Cerebellar cortex (tissue), 1 donor: ENCODE results near the gene ST3GAL5.
"Not testable (repeated sequence)": the region's sequence is repeated elsewhere in the genome, so short reads cannot be mapped to it uniquely, and the experiment has no call there.

Source experiments
- DNase-seq: peaks from one replicate; pipeline ENCODE4 v3.0.0-alpha.2; 2015; ENCODE audit warnings: low spot score

Gene ST3GAL5

DNA sequence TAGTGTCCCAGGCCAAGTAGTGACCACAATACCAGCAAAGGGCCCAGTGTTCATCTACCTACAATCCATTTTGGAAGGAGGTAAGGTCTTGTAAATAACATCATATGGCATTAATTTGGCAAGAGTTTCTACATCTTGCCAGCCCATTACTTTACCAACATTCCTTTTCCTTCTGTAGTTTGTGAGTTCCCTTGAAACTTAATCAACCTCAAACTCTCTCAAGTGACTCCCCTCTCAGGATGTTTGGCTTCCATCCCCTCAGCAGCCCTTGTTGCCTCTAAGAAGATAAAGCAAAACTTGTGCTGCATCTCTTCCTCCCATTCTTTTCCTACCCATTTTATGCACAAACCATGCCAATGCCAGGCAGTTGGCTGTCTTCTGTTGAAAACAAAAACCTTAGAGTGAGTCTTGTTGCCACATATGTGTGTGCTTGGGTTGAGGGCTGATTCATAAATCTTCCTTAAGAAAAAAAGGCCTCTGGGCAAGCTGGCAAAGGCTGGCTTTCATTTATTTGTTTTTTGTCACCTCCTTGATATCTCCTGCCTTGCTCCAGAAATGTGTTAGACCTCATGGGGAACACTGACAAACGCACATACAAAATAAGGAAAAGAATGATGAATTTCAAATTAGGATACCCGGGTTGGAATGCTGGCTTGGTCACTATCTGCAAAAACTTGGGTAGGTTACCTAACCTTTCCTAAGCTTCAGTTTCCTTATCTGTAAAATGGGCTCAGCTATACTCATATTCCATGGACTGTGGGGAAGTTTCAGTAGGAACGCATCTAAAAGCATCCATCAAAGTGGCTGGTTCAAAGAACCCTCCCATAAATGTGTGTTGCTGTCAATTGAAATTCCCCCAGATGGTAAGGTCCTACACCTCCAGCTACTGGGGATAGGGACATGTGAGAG, 29.4 kb upstream of the ST3GAL5 start:
- no peak for DNase-seq

DNA sequence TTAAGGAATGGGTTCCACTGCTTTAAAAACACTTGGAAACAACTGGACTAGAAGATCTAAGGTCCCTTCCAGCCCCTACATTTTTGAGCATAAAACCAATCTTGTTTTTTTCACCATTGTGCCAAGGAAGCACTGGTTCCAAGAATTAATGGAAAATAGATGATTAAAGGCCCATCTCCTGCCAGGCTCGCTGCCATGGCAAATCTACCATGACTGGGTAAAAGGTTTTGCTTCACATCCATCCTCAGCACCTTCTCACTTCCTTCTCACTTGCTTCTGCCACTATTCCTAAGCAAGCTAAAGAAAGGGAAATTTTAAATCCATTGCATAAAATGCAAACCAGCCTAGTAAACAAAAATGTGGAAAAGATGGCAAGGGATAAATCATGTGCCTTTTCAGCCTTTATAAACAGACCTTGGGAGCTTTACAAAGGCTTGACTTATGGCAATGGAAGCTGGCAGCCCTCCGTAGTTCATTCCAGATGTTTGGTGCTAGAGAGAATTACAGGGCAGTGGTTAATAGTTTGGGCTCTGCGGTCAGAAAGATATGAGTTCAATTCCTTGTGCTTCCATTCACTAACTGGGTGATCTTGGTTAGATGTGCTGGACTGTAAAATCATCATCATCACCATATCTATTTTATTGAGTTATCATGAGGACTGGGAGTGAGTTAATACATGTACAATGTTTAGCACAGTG, 27.0 kb upstream of the ST3GAL5 start:
- no peak for DNase-seq

DNA sequence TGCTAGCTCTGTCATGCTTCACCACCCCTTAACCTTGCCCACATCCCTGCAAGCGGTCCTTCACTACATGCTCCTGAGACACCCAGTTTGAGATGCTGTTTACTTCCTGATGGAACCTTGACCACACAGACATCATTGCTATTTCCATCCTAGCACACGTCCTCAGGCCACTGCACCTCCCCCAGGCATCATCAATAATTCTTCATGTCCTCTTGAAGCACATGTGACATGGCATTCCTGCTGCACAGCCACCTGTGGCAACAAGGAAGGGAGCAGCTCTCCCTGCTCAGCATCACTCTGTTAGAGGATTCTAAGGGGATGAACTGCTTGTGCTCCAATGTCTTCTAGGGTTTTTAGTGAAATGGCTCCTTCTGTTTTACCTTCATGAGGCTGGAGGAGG, 26.1 kb upstream of the ST3GAL5 start:
- DNase-seq, result no peak

DNA sequence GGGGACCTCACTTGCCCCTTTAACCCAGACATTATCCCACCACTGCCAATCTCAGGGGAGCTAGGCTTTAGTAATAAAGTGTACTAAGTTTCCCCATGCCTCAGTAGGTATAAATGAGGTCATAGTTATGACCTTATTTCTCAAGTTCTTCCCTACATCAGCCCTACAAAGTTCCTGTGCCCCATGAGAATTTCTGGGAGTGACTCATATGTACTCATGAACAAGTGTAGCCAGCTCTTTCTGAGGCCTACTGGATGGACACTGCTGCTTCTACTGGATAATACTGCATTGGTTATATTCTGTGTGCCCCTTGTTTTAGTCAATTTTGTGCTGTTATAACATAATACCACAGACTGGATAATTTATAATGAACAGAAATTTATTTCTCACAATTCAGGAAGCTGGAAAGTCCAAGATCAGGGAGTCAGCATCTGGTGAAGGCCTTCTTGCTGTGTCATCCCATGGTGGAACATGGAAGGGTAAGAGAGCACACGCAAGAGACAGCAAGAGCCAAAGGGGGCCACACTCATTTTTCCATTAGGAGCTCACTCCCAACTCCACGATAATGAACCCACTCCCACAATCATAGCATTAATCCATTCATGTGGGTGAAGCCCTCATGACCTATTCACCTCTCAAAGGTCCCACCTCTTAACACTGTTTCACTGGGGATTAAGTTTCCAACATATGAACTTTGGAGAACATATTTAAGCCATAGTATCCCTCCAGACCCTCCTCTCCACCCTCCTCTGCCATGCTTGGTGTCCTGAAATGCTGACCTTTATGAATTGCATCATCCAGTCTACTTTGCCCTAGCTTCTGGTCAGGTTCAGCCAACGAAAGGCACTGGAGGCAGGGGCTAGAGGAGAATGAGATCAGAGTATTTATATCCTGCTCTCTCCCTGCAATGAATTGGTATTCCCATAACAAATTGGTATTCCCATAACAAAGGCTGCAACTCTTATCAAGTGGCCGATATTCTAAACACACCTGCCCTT, 25.4 kb upstream of the ST3GAL5 start:
- no peak for DNase-seq

DNA sequence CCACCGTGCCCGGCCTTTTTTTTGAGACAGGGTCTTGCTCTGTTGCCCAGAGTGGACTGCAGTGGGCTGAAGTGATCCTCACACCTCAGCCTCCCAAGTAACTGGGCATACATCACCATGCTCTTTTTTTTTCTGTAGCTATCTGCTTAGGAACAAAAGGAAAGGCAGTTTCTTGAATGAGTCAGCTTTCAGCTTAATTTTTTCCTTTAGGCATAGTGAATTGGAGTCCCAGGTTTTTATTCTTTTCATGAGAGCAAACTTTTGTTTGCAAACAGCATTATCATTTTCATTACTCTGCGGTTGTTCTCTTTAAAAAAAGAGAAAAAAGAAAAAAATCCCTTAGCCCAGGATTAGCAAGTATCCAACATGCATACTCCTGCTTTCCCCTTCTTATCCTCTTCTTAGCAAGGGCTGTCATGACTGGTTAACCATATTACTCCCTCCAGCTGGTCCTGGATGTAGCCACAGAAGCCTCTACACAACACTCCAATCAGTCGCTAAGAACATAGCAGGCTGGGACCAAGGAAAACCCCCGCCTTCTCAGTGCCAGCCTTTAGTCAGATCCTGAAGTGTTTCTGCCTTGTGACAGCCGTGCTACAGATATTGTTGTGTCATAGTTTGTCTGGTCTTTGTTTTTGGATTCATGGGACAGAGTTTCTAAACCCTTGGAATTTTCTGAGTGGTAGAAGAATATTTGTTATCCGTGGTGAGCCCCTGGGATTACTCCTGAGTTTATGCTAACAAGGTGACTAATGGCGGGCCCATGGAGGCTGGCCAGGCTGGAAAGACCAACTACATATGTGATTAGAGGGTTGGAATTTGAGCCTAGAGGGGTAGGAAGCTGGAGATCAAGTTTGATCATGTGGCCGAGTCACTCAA, 23.3 kb upstream of the ST3GAL5 start:
- no peak for DNase-seq

DNA sequence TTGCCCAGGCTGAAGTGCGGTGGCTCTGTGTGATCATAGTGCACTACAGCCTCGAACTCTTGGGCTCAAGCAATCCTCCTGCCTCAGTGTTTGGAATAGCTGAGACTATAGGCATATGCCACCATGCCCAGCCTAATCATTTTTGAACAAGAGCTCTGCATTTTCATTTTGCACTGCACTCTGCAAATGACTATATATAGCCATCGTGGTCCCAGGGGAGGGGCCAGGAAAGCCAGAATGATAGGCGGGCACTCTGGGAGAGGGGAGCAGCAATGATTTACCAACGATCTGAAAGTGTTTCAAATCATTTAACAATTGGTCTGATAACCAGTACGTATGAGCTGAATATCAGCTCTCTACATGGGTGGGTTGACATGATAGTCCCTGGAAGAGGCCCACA, 22.3 kb upstream of the ST3GAL5 start:
- DNase-seq, result no peak

DNA sequence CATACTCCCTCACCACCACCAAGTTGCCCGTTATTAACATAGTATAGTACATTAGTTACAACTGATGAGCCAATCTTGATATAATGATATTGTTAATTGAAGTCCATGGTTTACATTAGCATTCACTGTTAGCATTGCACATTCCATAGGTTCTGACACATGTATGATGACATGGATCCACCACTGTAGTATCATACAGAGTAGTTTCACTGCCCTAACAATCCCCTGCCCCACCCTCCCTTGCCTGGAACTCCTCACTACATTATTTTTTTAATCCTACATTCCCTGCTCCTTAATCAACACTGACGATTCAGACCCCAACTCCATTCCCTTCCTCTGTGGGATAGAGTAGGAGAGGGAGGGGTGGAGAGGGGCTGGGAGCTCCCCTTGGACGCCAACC, 20.2 kb upstream of the ST3GAL5 start:
- no peak for DNase-seq

DNA sequence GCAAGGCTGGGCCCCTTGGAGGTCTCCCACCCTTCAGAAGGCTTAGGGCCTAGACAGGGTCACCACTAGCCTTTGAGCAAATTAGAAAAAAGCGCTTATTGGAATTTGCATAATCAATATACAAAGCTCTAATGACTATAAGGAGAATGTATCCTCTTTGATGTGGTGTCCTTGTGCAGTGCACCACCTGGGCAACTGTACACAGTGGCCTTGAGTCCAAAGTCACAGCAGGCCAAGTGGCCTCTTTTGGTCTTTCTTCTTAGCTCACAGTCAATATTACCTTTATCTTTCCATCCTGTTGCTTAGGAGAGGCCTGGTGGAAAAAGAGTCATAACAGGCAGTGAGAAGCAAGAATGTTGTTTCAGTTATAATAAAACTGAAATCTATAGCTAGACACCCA, 19.7 kb upstream of the ST3GAL5 start:
- DNase-seq, result no peak

DNA sequence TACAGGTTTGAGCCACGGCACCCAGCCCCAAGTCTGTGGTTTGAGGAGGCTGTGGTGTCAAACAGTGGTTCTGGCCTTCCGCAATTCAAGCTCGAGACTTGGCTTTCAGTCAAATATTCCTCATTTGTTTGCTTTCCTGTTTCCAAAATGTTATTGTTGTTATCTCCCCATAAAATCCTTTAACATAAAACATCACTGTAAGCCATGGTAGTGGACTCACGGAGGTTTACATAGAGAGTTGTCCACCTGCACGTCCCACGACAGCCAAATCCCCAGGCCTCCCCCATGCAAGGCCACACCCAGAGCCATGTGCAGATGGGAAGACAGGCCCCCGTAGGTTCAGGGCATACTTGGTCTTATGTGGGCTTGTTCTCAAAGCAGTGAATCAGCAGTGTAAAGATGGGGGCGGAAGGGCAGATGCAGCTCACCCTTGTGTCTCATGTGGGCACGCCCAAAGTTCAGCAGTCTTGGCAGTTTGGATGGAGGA, 18.9 kb upstream of the ST3GAL5 start:
- no peak for DNase-seq

DNA sequence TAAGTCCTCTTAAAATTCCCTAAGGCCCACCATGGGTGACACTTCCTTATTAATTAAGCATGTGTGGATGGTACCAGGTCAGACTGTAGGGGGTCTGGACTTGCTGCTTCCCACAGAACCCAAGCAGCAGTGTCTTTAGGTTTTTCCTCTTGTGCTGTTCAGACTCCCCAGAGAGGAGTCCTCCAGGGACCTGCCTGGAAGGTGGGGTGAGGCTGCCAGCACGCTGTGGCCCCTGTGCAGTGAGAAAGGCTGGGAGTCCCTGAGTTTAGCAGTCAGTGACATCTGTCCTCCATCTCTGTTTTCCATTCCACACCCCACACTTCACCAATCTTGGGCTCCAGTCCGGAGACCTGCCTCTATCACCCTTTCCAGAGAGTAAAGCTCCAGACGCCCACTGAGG, 18.0 kb upstream of the ST3GAL5 start:
- no peak for DNase-seq

DNA sequence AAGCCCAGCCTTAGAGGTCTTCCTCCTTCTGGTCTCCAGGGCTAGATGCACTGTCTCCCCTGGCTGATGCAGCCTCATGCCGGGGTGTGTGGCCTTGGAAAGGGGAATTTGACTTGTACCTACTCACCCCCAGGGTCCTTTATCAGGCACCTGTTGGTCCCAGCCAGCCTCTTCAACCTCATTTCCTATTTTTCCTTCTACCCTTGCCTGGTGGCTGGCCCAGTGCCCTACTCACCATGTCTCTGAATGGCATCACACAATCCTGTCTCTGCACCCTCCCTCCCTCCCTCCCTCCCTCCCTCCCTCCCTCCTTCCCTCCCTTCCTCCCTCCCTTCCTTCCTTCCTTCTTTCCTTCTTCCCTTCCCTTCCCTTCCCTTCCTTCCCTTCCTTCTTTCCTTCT, 17.1 kb upstream of the ST3GAL5 start:
- no peak for DNase-seq

DNA sequence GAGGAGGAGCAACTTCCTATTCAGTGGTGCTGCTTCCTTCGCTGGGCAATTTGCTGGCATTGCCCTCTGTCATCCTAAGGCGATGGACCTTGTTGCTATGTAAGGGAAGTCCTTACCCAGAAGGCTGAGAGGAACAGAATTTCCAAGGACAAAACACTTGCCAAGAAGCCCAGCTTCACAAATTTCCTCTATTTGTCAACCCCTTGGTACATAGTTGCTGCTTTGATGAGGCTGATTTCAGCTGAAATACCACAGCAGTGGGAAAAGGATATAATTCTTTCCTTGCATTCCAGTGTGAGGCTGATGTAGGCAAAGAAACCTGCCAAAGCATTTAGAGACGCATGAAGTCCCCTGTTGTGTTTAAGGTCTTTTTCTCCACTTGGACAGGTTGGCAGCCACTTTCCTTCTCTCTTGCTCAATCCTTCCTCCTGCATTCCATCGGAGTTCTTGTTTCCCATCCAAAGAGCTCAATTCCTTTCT, 16.4 kb upstream of the ST3GAL5 start:
- DNase-seq, result no peak

DNA sequence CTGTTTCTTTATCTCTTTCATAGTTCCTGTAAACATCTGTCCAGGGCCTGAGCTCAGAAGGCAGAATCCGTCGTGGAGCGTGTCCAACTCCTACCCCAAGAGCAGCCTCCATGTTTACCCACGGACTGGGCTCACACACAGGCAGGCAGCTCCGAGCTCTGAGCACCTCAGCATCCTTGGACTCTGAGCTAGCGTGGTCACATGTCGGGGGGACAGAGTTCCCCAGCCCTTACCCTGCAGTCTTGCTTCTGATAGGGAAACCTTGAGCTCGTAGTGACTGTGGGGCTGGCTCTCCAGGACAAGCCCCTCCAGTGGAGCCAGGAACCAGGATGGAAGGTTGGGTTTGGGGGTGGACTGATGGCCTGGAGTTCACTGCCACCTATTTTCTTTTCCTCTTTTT, 15.1 kb upstream of the ST3GAL5 start:
- no peak for DNase-seq

DNA sequence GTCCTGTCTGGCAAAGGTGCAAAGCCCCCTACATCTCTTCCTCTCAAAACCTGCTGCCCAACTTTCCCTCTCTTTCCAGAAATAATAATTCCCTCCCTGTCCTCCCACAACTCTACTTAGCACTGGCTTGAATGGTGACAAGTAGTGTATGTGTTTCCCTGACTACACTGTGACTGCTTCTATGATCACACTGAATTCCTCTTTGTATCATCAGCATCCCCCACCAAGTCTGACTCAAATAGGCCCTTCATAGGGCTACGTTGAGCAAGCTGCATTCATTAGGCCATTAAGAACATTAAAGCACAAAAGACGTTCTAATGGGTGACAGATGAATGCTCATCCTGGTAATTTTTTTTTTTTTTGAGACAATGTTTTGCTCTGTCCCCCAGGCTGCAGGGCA, 13.7 kb upstream of the ST3GAL5 start:
- peak; percentile 22 for DNase-seq

DNA sequence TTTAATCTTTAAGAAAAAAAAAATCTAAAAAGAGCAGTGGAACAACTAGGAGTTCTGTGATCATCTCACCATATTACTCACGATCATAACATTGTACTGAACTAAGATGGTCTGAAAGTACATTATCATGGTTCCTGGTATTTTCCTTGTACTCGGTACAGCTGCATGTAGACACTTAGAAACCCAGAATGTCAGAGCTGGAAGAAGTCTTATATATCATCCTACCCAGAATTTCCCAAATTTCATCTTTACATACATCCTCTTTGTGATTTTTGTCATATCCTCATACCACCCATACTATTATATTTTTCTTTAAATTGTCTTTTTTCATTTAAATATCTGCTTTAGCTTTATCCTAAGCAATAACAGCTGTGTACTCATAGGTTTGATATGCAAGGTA, 12.4 kb upstream of the ST3GAL5 start:
- DNase-seq, result no peak

DNA sequence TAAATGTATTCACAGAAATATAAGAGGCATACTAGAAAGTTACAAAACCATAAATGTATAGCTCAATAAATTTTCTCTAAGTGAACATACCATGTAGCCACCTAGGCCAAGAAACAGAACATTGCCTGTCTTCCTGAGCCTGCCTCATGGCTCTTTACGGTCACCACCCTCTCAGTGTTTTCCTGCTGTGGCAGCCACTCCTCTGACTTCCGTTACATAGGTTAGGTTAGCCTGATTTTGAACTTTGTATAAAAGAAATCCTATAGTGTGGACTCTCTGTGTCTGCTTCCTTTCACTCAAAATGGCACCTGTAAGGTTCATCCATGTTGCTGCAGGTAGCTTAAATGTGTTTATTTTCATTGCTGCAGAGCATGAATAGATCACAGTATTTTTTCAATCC, 11.6 kb upstream of the ST3GAL5 start:
- no peak for DNase-seq

DNA sequence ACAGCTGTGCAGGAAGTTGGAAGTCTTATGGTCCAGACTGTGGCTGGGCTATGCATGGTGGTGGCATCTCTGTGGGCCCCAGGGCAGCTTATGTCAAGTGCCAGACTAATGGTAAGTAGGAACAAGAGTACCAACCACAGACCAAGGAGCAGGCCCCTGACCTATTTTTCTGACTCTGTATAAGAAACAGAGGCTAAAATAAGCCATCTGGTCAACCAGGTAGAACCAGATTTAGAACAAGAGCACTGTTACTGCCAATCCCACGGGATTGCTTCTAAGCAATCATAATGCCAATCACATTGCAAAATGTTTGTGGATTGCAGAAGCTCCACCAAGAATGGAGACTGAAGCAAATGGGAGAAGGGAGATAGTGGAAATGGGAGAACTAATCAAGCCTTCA, 11.1 kb upstream of the ST3GAL5 start:
- DNase-seq, result no peak

DNA sequence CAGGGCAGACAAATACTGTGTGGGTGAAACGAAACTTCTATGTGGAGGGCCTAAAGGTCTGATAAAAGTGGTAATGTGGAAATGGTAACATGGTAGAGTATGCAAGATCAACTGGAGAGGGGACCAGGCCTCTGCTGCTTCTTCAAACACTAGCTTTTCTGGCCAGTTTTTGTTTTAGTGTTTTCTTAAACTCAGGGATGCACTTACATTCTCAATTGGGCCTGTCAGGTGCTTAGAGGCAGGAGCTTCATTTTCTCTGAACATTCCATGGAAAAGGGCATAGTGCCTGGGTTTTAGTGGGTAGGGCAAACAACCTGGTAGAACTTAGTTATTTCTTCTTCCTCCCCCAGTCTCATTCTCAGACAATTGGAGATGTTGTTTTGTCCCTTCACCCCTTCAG, 10.5 kb upstream of the ST3GAL5 start:
- DNase-seq, result no peak

DNA sequence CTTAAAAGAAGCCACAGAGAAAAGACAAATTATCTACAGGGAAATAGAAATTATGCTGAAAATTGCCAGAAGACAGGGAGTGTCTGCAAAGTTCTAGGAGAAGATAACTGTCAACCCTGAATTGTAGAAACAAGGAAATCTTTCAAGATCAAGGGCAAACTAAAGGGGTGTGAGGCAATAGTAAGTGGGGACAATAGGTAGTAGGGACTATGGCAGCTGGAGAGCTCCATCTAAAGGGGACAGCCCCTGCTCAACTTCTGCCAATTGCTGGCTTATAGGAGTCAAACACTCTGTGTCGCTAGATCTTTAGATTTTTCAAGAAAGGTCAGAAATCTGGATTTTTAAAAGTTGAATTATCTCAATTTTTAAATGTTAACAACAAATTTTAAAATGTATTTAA, 10.1 kb upstream of the ST3GAL5 start:
- no peak for DNase-seq

DNA sequence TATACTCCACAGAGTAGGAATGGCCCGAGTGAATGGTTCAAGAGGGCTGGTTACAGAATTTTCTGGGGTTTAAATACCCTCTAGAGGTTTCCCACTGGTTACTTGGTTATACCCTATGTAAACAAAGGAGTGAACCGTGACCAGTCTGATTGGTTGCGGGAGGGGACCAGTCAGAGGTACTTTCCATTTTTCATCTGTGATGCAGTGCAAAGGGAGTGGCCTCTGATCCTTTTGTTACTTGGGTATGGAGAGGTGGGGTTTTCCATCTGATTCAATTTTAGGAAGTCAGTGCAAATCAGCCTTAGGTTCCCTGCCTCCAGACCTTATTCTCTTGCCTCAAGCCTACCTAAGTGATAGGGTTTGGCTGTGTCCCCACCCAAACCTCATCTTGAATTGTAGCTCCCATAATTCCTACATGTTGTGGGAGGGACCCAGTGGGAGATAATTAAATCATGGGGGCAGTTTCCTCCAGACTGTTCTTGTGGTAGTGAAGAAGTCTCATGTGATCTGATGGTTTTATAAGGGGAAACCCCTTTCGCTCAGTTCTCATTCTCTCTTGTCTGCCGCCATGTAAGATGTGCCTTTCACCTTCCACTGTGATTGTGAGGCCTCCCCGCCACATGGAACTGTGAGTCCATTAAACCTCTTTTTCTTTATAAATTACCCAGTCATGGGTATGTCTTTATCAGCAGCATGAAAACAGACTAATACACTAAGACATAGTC, 5.9 kb upstream of the ST3GAL5 start:
- DNase-seq, result not testable (repeated sequence)
